HepG2 (cell line): ENCODE data around the gene THY1. TPM values are rescaled to one million over a fixed set of nuclear protein-coding genes. Genes with fewer than 3 reads are reported as not detected.

Experiments used
- ATAC-seq: fragments of 200-7000 bp; cut with Tn5 transposase; 3 replicates; pipeline ENCODE4 v1.9.1; 2020; ENCODE audit warnings: mild to moderate bottlenecking, moderate library complexity
- BruUV-seq: library from RNA; stranded (reverse); fragments of 400-500 nt; replicated peaks from 2 replicates; lab custom pipeline; 2021; lab: Mats Ljungman, UMichigan
- CTCF ChIA-PET: fragments of 300-600 bp; formaldehyde crosslinking; extraction: SDS; loops from one replicate; lab custom pipeline; 2021; ENCODE audit warnings: low total read pairs, inconsistent platforms, low intra/inter-chr PET ratio; lab: Yijun Ruan, JAX
- POLR2A ChIA-PET: fragments of 350-600 bp; sonication (Branson Sonifier 250); formaldehyde crosslinking; loops from one replicate; lab custom pipeline; 2020; ENCODE audit warnings: antibody characterized with exemption, inconsistent platforms; lab: Yijun Ruan, JAX
- DNase-seq: peaks from one replicate; pipeline ENCODE4 v3.0.0-alpha.2; 2015; ENCODE audit warnings: low spot score
- FAIRE-seq: peaks from 3 replicates; lab custom pipeline; 2011; peaks lifted over from hg19 to GRCh38; lab: Jason Lieb, UNC
- H2AFZ ChIP-seq: one replicate; pipeline ENCODE4 v1.6.1; 2011; ENCODE audit warnings: low read length, inconsistent platforms
- H3K27ac ChIP-seq: fragments of 300-600 bp; 3 replicates; pipeline ENCODE4 v1.8.0; 2011; ENCODE audit warnings: mixed run types, mild to moderate bottlenecking, mixed read lengths, low read length, inconsistent platforms; ENCODE audit not compliant: insufficient read depth; ENCODE audit errors: extremely low read length
- H3K27me3 ChIP-seq, 2 experiments: fragments of 200-600 bp in 1 of 2; 2 replicates in 1 of 2; 3 replicates in 1 of 2; pipeline versions ENCODE4 v1.6.0 to v1.8.0; 2011; ENCODE audit warnings: low read length in 2 of 2, mild to moderate bottlenecking in 2 of 2, moderate library complexity in 2 of 2, inconsistent platforms in 1 of 2; ENCODE audit not compliant: insufficient read depth in 2 of 2, control insufficient read depth in 1 of 2
- H3K36me3 ChIP-seq, 2 experiments: fragments of 200-600 bp in 1 of 2; replicated peaks in 1 of 2; 2 replicates in 1 of 2; 3 replicates in 1 of 2; pipeline versions ENCODE4 v1.5.1 to v1.8.0; 2011; ENCODE audit warnings: low read length in 2 of 2, inconsistent platforms in 1 of 2; ENCODE audit not compliant: insufficient read depth in 2 of 2, control insufficient read depth in 1 of 2
- H3K4me1 ChIP-seq: 2 replicates; pipeline ENCODE4 v1.5.1; 2012; ENCODE audit warnings: low read length, inconsistent platforms; ENCODE audit not compliant: insufficient read depth
- H3K4me2 ChIP-seq: 2 replicates; pipeline ENCODE4 v1.6.0; 2011; ENCODE audit warnings: low read depth, low read length, inconsistent platforms
- H3K4me3 ChIP-seq, 3 experiments: fragments of 200-600 bp in 1 of 3; sonication (generic), shearing (Covaris generic) in 1 of 3; replicated peaks in 1 of 3; 2 replicates each; pipeline ENCODE4 v1.5.1; 2011 to 2016; ENCODE audit warnings: low read length in 3 of 3, inconsistent platforms in 2 of 3, low read depth in 2 of 3, mild to moderate bottlenecking in 2 of 3, control low read depth in 1 of 3, mixed read lengths in 1 of 3; ENCODE audit not compliant: insufficient read depth in 1 of 3
- H3K79me2 ChIP-seq: one replicate; pipeline ENCODE4 v1.6.1; 2011; ENCODE audit warnings: low read length, inconsistent platforms; ENCODE audit not compliant: insufficient read depth
- H3K9ac ChIP-seq: 2 replicates; pipeline ENCODE4 v1.6.0; 2011; ENCODE audit warnings: mild to moderate bottlenecking, low read depth, low read length, inconsistent platforms; ENCODE audit not compliant: insufficient read depth
- H3K9me3 ChIP-seq: 2 replicates; pipeline ENCODE4 v1.5.1; 2012; ENCODE audit warnings: mild to moderate bottlenecking, low read length
- H4K20me1 ChIP-seq: 2 replicates; pipeline ENCODE4 v1.6.0; 2011; ENCODE audit warnings: inconsistent platforms, mild to moderate bottlenecking, low read length, moderate library complexity; ENCODE audit not compliant: insufficient read depth
- AHR ChIP-seq: IDR thresholded peaks from 2 replicates; pipeline ENCODE4 v1.6.1; 2018; ENCODE audit warnings: missing genetic modification reagents, missing compliant biosample characterization
- KLF6 ChIP-seq: IDR thresholded peaks from 2 replicates; pipeline ENCODE4 v1.8.0; 2016; ENCODE audit warnings: missing biosample characterization, missing genetic modification reagents
- PPARG ChIP-seq: conservative IDR thresholded peaks from 2 replicates; pipeline ENCODE4 v1.6.1; 2016; ENCODE audit warnings: missing biosample characterization, missing genetic modification reagents
- SIN3B ChIP-seq: fragments of 150-350 bp; IDR thresholded peaks from 2 replicates; pipeline ENCODE4 v1.6.1; 2014; ENCODE audit warnings: low read length
- in situ Hi-C: cut with HindIII; loops from 2 replicates; pipeline ENCODE4 v1.10.0; 2017; ENCODE audit warnings: low pct_unique_long_range_greater_than_20kb; ENCODE audit not compliant: extremely low pct_ligation_motif_present
- intact Hi-C: fragments of 100-400 bp; cut with micrococcal nuclease; formaldehyde crosslinking; loops from one replicate; pipeline ENCODE4 v1.10.0; 2022; ENCODE audit not compliant: unreplicated experiment
- polyA plus RNA-seq, 8 experiments: library from polyadenylated mRNA; depleted of rRNA in 3 of 8; stranded (reverse) in 7 of 8; unstranded in 1 of 8; fragments of >200 nt; fragmentation: Illumina TruSeq in 4 of 8; extraction: Trizol in 4 of 8; gene quantifications; 2 replicates each; pipeline versions ENCODE4 v1.2.1 to v1.2.3, GENCODE V29; 2011 to 2016; ENCODE audit warnings: low read depth in 4 of 8, missing spikeins in 1 of 8, mixed read lengths in 1 of 8; ENCODE audit not compliant: insufficient read depth in 1 of 8
- total RNA-seq, 5 experiments: library from RNA; depleted of rRNA; stranded (reverse); fragments of >200 nt; fragmentation: Illumina TruSeq; extraction: Trizol; gene quantifications; 2 replicates each; pipeline ENCODE4 v1.2.3, GENCODE V29; 2016; ENCODE audit warnings: low read depth in 1 of 5

Gene THY1
- total and polyA plus RNA-seq, 2 of the 13 experiments (the other 11 are each of a cell fraction or from before 2014, with no cell fraction given) = not detected

GRCh38 chr11:119400860-119401259, 22.1 kb downstream of the THY1 start:
- Histone ChIP-seq H3K4me3 (no peak overlapping the region), H3K36me3 (peaks cover 0 to 4% of the 10 kb centered on the region in 2 experiments; a peak in 2 of 5 replicates), H3K9ac (no peak overlapping the region), H3K27me3 (no peaks in the 10 kb centered on the region), H2AFZ (no peak overlapping the region), H3K4me1 (peaks cover 9% of the 10 kb centered on the region), H3K79me2 (no peaks in the 10 kb centered on the region), H3K9me3 (peaks cover 21% of the 10 kb centered on the region), H4K20me1 (no peaks in the 10 kb centered on the region), H3K27ac (no peak overlapping the region), H3K4me2 (no peak overlapping the region)
- in situ Hi-C loops (no loop called here), intact Hi-C loops (no loop called here)
- no TSS peak for BruUV-seq
- DNase-seq = no peak
- TF ChIP-seq SIN3B = no peak
- TF ChIP-seq PPARG (CRISPR knock-in tag) = no peak
- POLR2A ChIA-PET = no interaction called here
- ATAC-seq = no peak
- CTCF ChIA-PET = no interaction called here
- no peak for FAIRE-seq

- H4K20me1 ChIP-seq = no peaks in the 10 kb centered on the region
- peaks cover 0 to 4% of the 10 kb centered on the region in 2 experiments; a peak in 2 of 5 replicates for H3K36me3 ChIP-seq
- H3K4me3 ChIP-seq = no peak overlapping the region
- H3K4me1 ChIP-seq = peaks cover 4% of the 10 kb centered on the region
- no peak overlapping the region for H3K9ac ChIP-seq
- FAIRE-seq = no peak
- in situ Hi-C loops = no loop called here
- CTCF ChIA-PET = no interaction called here
- H3K79me2 ChIP-seq = no peaks in the 10 kb centered on the region
- no peak overlapping the region for H2AFZ ChIP-seq
- intact Hi-C loops = no loop called here
- peaks cover 21% of the 10 kb centered on the region for H3K9me3 ChIP-seq
- no TSS peak for BruUV-seq
- TF ChIP-seq KLF6 (CRISPR knock-in tag) (no peak), AHR (CRISPR knock-in tag) (no peak)
- H3K4me2 ChIP-seq = no peak overlapping the region
- DNase-seq = no peak
- no peak overlapping the region for H3K27ac ChIP-seq
- no peak for ATAC-seq
- no peaks in the 10 kb centered on the region for H3K27me3 ChIP-seq
- POLR2A ChIA-PET = no interaction called here
Measured at GRCh38 chr11:119397740-119398139, 25.2 kb downstream of the THY1 start.
